Smooth muscle cell (in vitro differentiated cells): ENCODE measurements around the gene PRPS1L1. TPM values are rescaled to one million over a fixed set of nuclear protein-coding genes. Genes with fewer than 3 reads are reported as not detected.

Experiments used
- DNase-seq: peaks from one replicate; lab custom pipeline; 2025; ENCODE audit not compliant: unreplicated experiment; lab: John Stamatoyannopoulos, UW
- H2AFZ ChIP-seq: fragments of 200-600 bp; sonication (generic); 2 replicates; pipeline ENCODE4 v1.6.0; 2016; ENCODE audit warnings: antibody characterized with exemption, low read depth, mild to moderate bottlenecking
- H3F3A ChIP-seq: fragments of 200-600 bp; sonication (generic); 2 replicates; pipeline ENCODE4 v1.6.0; 2017; ENCODE audit warnings: antibody characterized with exemption, low read depth
- H3K27ac ChIP-seq: fragments of 200-600 bp; sonication (generic); 2 replicates; pipeline ENCODE4 v1.5.1; 2016; ENCODE audit warnings: low read depth, mild to moderate bottlenecking
- H3K27me3 ChIP-seq: fragments of 200-600 bp; sonication (generic); 2 replicates; pipeline ENCODE4 v1.6.1; 2016; ENCODE audit warnings: low read depth, mild to moderate bottlenecking
- H3K36me3 ChIP-seq: fragments of 200-600 bp; sonication (generic); 2 replicates; pipeline ENCODE4 v1.5.1; 2016; ENCODE audit warnings: low read depth
- H3K4me1 ChIP-seq: fragments of 200-600 bp; sonication (generic); 2 replicates; pipeline ENCODE4 v1.5.1; 2016; ENCODE audit warnings: low read depth
- H3K4me2 ChIP-seq: fragments of 200-600 bp; sonication (generic); 2 replicates; pipeline ENCODE4 v1.6.0; 2016; ENCODE audit warnings: mild to moderate bottlenecking
- H3K4me3 ChIP-seq: fragments of 200-600 bp; sonication (generic); 2 replicates; pipeline ENCODE4 v1.5.1; 2016; ENCODE audit warnings: mild to moderate bottlenecking
- H3K79me2 ChIP-seq: fragments of 200-600 bp; sonication (generic); 2 replicates; pipeline ENCODE4 v1.6.0; 2016; ENCODE audit warnings: low read depth, mild to moderate bottlenecking
- H3K9ac ChIP-seq: fragments of 200-600 bp; sonication (generic); 2 replicates; pipeline ENCODE4 v1.6.0; 2016; ENCODE audit warnings: low read depth
- H3K9me3 ChIP-seq: fragments of 200-600 bp; sonication (generic); replicated peaks from 2 replicates; pipeline ENCODE4 v1.5.1; 2016; ENCODE audit warnings: low read depth
- H4K20me1 ChIP-seq: fragments of 200-600 bp; sonication (generic); 2 replicates; pipeline ENCODE4 v1.6.0; 2016; ENCODE audit warnings: low read depth
- CTCF ChIP-seq: fragments of 200-600 bp; sonication (generic); IDR thresholded peaks from 2 replicates; pipeline ENCODE4 v1.5.1; 2017; ENCODE audit warnings: borderline replicate concordance, mild to moderate bottlenecking, antibody characterized with exemption; ENCODE audit not compliant: insufficient read depth, poor library complexity, severe bottlenecking
- WGBS: methylation state at CpG from one replicate; pipeline ENCODE4 v1.1.7; 2016; ENCODE audit warnings: low lambda C conversion rate; 5-methylcytosine and 5-hydroxymethylcytosine counted together
- polyA plus RNA-seq: library from polyadenylated mRNA; unstranded; fragments of >200 nt; fragmentation: Nextera tagmentation; extraction: Ambion mirVana; gene quantifications from 2 replicates; pipeline ENCODE4 v1.2.1, GENCODE V29; 2016
- total RNA-seq: library from RNA; depleted of rRNA; stranded (reverse); fragments of >200 nt; gene quantifications from 2 replicates; pipeline ENCODE4 v1.2.3, GENCODE V29; 2014

PRPS1L1 gene
- total and polyA plus RNA-seq, 2 experiments from 2014 or later, result not detected

GRCh38 chr7:18018296-18019215, 9.1 kb downstream of the PRPS1L1 start:
- no peak for TF ChIP-seq CTCF
- H3K4me3 ChIP-seq, result no peak overlapping the region
- H3F3A ChIP-seq, result no peaks in the 10 kb centered on the region
- no peaks in the 10 kb centered on the region for H3K36me3 ChIP-seq
- H3K79me2 ChIP-seq, result no peaks in the 10 kb centered on the region
- H3K27me3 ChIP-seq, result no peaks in the 10 kb centered on the region
- 86% methylated on average over 5 of the region's 5 CpGs for WGBS
- H3K27ac ChIP-seq, result no peak overlapping the region
- no peak overlapping the region for H2AFZ ChIP-seq
- no peak overlapping the region for H3K9ac ChIP-seq
- DNase-seq, result no peak
- H3K9me3 ChIP-seq, result no peaks in the 10 kb centered on the region
- no peaks in the 10 kb centered on the region for H4K20me1 ChIP-seq
- no peak overlapping the region for H3K4me2 ChIP-seq
- no peaks in the 10 kb centered on the region for H3K4me1 ChIP-seq

DNA sequence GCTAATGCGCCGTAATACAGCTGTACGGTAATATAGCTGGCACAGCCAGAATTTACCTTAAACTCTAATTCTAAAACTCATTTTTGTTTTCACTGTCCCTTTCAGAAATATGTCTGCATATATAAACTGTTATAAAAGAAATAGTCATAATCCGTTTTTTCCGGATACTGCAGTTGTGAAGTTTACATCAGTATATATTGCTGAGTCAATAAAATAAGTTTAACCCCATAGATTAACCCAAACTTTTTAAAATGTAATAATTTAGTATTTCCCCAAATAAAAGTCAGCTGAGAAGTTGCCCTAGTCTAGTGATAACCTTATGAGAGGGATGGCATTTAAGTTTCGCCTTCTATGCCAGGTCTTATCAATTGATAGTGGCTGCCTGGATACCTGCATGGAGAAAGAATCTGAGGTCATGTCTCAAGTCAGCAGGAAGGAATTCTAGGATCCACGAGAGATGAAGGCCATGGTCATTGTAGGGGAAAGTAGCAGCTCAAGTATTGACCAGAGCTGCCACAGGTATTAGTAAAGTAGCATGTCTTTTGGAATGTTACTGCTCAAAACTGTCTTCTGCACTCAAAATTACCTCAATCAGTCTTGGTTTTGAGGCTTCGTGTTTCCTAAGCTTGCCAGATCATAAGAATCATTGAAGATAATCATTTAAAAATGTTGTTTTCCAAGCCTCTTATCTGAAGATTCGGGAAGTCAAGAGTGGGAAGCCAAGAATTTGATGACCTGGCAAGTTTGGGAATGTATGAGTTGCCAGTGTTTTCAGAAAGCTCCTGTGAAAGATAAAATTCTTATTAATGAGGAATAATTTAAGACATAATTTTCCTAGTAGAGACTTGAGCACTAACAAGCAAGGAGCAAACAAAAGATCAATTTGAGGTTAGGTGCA, 10.8 kb downstream of the PRPS1L1 start:
- 85% methylated on average over 9 of the region's 9 CpGs for WGBS
- no peak for TF ChIP-seq CTCF

DNA sequence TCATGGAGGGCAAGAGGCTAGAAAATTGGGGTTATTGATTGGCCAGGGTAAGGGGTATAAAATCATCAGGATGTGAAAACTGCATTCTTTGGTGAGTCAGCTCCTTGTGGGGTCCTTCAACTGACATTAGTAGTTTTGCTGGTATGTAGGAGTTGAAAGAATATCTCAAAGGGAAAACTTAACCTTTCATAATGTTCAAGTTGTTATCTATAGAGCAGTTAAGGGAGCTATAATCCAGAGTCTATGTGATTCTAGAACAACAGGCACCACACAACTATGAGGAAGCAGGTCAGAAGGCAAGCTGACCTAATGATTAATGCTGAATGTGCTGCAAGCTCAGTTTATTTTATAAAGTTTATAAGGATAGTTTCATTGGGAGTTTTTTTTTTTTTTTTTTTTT, 13.7 kb downstream of the PRPS1L1 start:
- Histone ChIP-seq H3F3A (no peaks in the 10 kb centered on the region), H3K27me3 (no peaks in the 10 kb centered on the region), H3K9me3 (no peaks in the 10 kb centered on the region), H3K4me1 (no peaks in the 10 kb centered on the region), H2AFZ (no peak overlapping the region), H3K36me3 (no peaks in the 10 kb centered on the region), H4K20me1 (no peaks in the 10 kb centered on the region), H3K4me2 (no peak overlapping the region), H3K79me2 (no peaks in the 10 kb centered on the region), H3K4me3 (no peak overlapping the region), H3K9ac (no peak overlapping the region), H3K27ac (no peak overlapping the region)
- no peak for TF ChIP-seq CTCF
- no peak for DNase-seq

More for the DNA sequence above, 10.8 kb downstream of the PRPS1L1 start:
- Histone ChIP-seq H3F3A (no peaks in the 10 kb centered on the region), H3K79me2 (no peaks in the 10 kb centered on the region), H3K9ac (no peak overlapping the region), H3K9me3 (no peaks in the 10 kb centered on the region), H3K36me3 (no peaks in the 10 kb centered on the region), H2AFZ (no peak overlapping the region), H4K20me1 (no peaks in the 10 kb centered on the region), H3K4me2 (no peak overlapping the region), H3K4me3 (no peak overlapping the region), H3K27me3 (no peaks in the 10 kb centered on the region), H3K27ac (no peak overlapping the region), H3K4me1 (no peaks in the 10 kb centered on the region)
- DNase-seq, result no peak
